Spleen (tissue), 11 donors: ENCODE measurements around the gene TPD52L2. TPM values are rescaled to one million over a fixed set of nuclear protein-coding genes. Genes with fewer than 3 reads are reported as not detected.
A peak's percentile ranks its signal among the peaks of the same experiment; 100 is the strongest.

Experiments
- DNase-seq: peaks from one replicate; pipeline ENCODE4 v3.0.0-alpha.2; 2020
- H3K27ac ChIP-seq, 8 donors: fragments of 200-600 bp; sonication (generic) in 7 of 8; 1 replicate in 4 of 8; 2 replicates in 4 of 8; pipeline versions ENCODE4 v1.5.0 to v1.8.0; 2016 to 2021; ENCODE audit warnings: inconsistent platforms in 4 of 8, mild to moderate bottlenecking in 4 of 8, moderate library complexity in 1 of 8
- H3K27me3 ChIP-seq, 7 donors: fragments of 200-600 bp; sonication (generic) in 6 of 7; replicated peaks in 1 of 7; 1 replicate in 4 of 7; 2 replicates in 3 of 7; pipeline versions ENCODE4 v1.5.0 to v1.8.0; 2016 to 2021; ENCODE audit warnings: inconsistent platforms in 3 of 7, mild to moderate bottlenecking in 1 of 7
- H3K36me3 ChIP-seq, 6 donors: fragments of 200-600 bp; sonication (generic) in 5 of 6; 1 replicate in 4 of 6; 2 replicates in 2 of 6; pipeline versions ENCODE4 v1.5.0 to v1.8.0; 2016 to 2021; ENCODE audit warnings: inconsistent platforms in 2 of 6
- H3K4me1 ChIP-seq, 6 donors: fragments of 200-600 bp; sonication (generic) in 5 of 6; 1 replicate in 3 of 6; 2 replicates in 3 of 6; pipeline versions ENCODE4 v1.5.0 to v1.8.0; 2016 to 2021; ENCODE audit warnings: inconsistent platforms in 3 of 6
- H3K4me3 ChIP-seq, 8 donors: fragments of 200-600 bp; sonication (generic) in 7 of 8; 1 replicate in 4 of 8; 2 replicates in 4 of 8; pipeline versions ENCODE4 v1.5.0 to v1.8.0; 2016 to 2021; ENCODE audit warnings: inconsistent platforms in 4 of 8, mild to moderate bottlenecking in 4 of 8, moderate library complexity in 2 of 8
- H3K9me3 ChIP-seq, 8 donors: fragments of 200-600 bp; sonication (generic) in 7 of 8; 1 replicate in 4 of 8; 2 replicates in 4 of 8; pipeline versions ENCODE4 v1.5.0 to v1.8.0; 2016 to 2021; ENCODE audit warnings: inconsistent platforms in 4 of 8
- CTCF ChIP-seq, 11 experiments: fragments of 200-600 bp in 7 of 11; fragments of 450-650 bp in 4 of 11; sonication (generic) in 4 of 11; IDR thresholded peaks in 8 of 11; conservative IDR thresholded peaks in 3 of 11; 1 replicate in 7 of 11; 2 replicates in 4 of 11; pipeline versions ENCODE4 v1.4.0 to v1.8.0; 2016 to 2021; ENCODE audit warnings: antibody characterized with exemption in 11 of 11, inconsistent platforms in 4 of 11, mild to moderate bottlenecking in 1 of 11
- POLR2A ChIP-seq, 3 donors: fragments of 450-650 bp; IDR thresholded peaks; one replicate each; pipeline ENCODE4 v1.5.1; 2017; ENCODE audit warnings: antibody characterized with exemption in 3 of 3, mild to moderate bottlenecking in 1 of 3
- POLR2AphosphoS5 ChIP-seq, 3 donors: sonication (generic); formaldehyde crosslinking; IDR thresholded peaks; one replicate each; pipeline ENCODE4 v1.5.1; 2017; ENCODE audit warnings: antibody characterized with exemption in 3 of 3
- WGBS, 5 donors: extraction: QIAGEN DNeasy Blood & Tissue Kit in 3 of 5; methylation state at CpG; one replicate each; pipeline versions ENCODE4 v1.1.5 to v1.1.7; 2013 to 2018; 5-methylcytosine and 5-hydroxymethylcytosine counted together
- intact Hi-C: fragments of 100-400 bp; cut with DNase I; formaldehyde crosslinking; loops from one replicate; pipeline ENCODE4 v1.15.0; 2023; ENCODE audit warnings: low total_unique reads
- polyA plus RNA-seq, 3 donors: library from polyadenylated mRNA; stranded (reverse); fragments of 200-250 nt; gene quantifications; one replicate each; pipeline ENCODE4 v1.2.1, GENCODE V29; 2013
- total RNA-seq, 7 donors: library from RNA; depleted of rRNA in 3 of 7; stranded (reverse); fragments of >200 nt in 3 of 7; fragmentation: NEBNext Ultra II Directional in 4 of 7; extraction: Animal tissue kit (Norgen Biotek cat#: 25700) in 4 of 7; gene quantifications; one replicate each; pipeline versions ENCODE4 v1.1.0 to v1.2.1, GENCODE V29; 2016 to 2021
- donor health status: healthy with polysubstance abuse.
- donor health status: DM: no; HTN: no; CAD: no; lungs with moderate emphysema.
- donor health status: DM: no; HTN: no; CAD: no.
- donor health status: Bipolar disorder and iron deficiency.
- donor health status: healthy.
- donor health status: DM: no; HTN: no; CAD: no.
- donor health status: DM: yes; HTN: yes; CAD: no.

TPD52L2 gene
- total and polyA plus RNA-seq, 10 donors: 60.2 to 102 (median 87.4) TPM

GRCh38 chr20:63890616-63891015 lies 25.5 kb downstream of the TPD52L2 start:
- peak overlapping the region in 1 of 8 donors; percentile 46 for H3K27ac ChIP-seq
- DNase-seq: no peak
- TF ChIP-seq POLR2A (IDR thresholded peaks at IDR 0.05) (no peak), POLR2AphosphoS5 (IDR thresholded peaks at IDR 0.05) (peak in 1 of 3 donors; percentile 4)
- H3K4me1 ChIP-seq: peaks cover 0 to 38% (median 10%) of the 10 kb centered on the region in 6 donors
- H3K9me3 ChIP-seq: no peaks in the 10 kb centered on the region
- intact Hi-C loops: no loop called here
- no peak overlapping the region for H3K4me3 ChIP-seq
- H3K27me3 ChIP-seq: no peaks in the 10 kb centered on the region
- H3K36me3 ChIP-seq: peaks cover 2 to 78% (median 50%) of the 10 kb centered on the region in 6 donors
- 78 to 94% (median 82%) methylated on average over 6 to 7 of the region's 7 CpGs for WGBS, 5 donors

- Histone ChIP-seq H3K4me3 (no peak overlapping the region), H3K27me3 (no peaks in the 10 kb centered on the region), H3K27ac (peak overlapping the region in 1 of 8 donors; percentile 46), H3K9me3 (no peaks in the 10 kb centered on the region), H3K4me1 (peaks cover 4 to 45% (median 16%) of the 10 kb centered on the region in 6 donors), H3K36me3 (peaks cover 2 to 71% (median 45%) of the 10 kb centered on the region in 6 donors)
- intact Hi-C loops: no loop called here
- TF ChIP-seq POLR2AphosphoS5 (IDR thresholded peaks at IDR 0.05): peak in 1 of 3 donors; percentile 33
- no peak for TF ChIP-seq POLR2A (IDR thresholded peaks at IDR 0.05)
- no peak for TF ChIP-seq CTCF (IDR thresholded peaks at IDR 0.05 in 8 of 11, conservative IDR thresholded peaks at IDR 0.05 in 3 of 11)
- no peak for DNase-seq
- WGBS, 5 donors: 84 to 93% (median 87%) methylated on average over 26 to 29 of the region's 29 CpGs
These were observed 26.3 kb downstream of the TPD52L2 start for GRCh38 chr20:63891061-63892002.

GRCh38 chr20:63892402-63892801 lies 27.3 kb downstream of the TPD52L2 start:
- 82 to 93% (median 92%) methylated on average over 7 of the region's 7 CpGs for WGBS, 5 donors
- intact Hi-C loops: no loop called here

GRCh38 chr20:63893999-63894357 lies 28.9 kb downstream of the TPD52L2 start:
- H3K4me1 ChIP-seq: peaks cover 17 to 68% (median 41%) of the 10 kb centered on the region in 6 donors

More at GRCh38 chr20:63892402-63892801, 27.3 kb downstream of the TPD52L2 start:
- Histone ChIP-seq H3K27ac (no peak overlapping the region), H3K27me3 (no peaks in the 10 kb centered on the region), H3K4me1 (peaks cover 14 to 56% (median 27%) of the 10 kb centered on the region in 6 donors), H3K36me3 (peaks cover 2 to 66% (median 37%) of the 10 kb centered on the region in 6 donors), H3K9me3 (no peaks in the 10 kb centered on the region), H3K4me3 (no peak overlapping the region)
- DNase-seq: no peak
- no peak for TF ChIP-seq CTCF (IDR thresholded peaks at IDR 0.05 in 8 of 11, conservative IDR thresholded peaks at IDR 0.05 in 3 of 11)
- TF ChIP-seq POLR2A (IDR thresholded peaks at IDR 0.05): no peak
- no peak for TF ChIP-seq POLR2AphosphoS5 (IDR thresholded peaks at IDR 0.05)

More at GRCh38 chr20:63893999-63894357, 28.9 kb downstream of the TPD52L2 start:
- Histone ChIP-seq H3K36me3 (peaks cover 0 to 66% (median 27%) of the 10 kb centered on the region in 6 donors), H3K9me3 (no peaks in the 10 kb centered on the region), H3K27ac (peak overlapping the region in 7 of 8 donors; percentile 54 to 97 (median 91)), H3K27me3 (no peaks in the 10 kb centered on the region), H3K4me3 (peak overlapping the region in 4 of 8 donors; percentile 50 to 87 (median 61))
- TF ChIP-seq CTCF (IDR thresholded peaks at IDR 0.05 in 8 of 11, conservative IDR thresholded peaks at IDR 0.05 in 3 of 11) (no peak), POLR2A (IDR thresholded peaks at IDR 0.05) (no peak)
- DNase-seq: no peak
- 33 to 43% (median 40%) methylated on average over 6 of the region's 6 CpGs for WGBS, 5 donors
- intact Hi-C loops: no loop called here
